ENCODE data around the gene ADARB1. TPM values are rescaled to one million over a fixed set of nuclear protein-coding genes. Genes with fewer than 3 reads are reported as not detected.

ADARB1 gene
- total and polyA plus RNA-seq, 9 of the 15 experiments (the other 6 are each of a cell fraction or from before 2014, with no cell fraction given), result 6.7 to 16.0 (median 8.3) TPM

DNA sequence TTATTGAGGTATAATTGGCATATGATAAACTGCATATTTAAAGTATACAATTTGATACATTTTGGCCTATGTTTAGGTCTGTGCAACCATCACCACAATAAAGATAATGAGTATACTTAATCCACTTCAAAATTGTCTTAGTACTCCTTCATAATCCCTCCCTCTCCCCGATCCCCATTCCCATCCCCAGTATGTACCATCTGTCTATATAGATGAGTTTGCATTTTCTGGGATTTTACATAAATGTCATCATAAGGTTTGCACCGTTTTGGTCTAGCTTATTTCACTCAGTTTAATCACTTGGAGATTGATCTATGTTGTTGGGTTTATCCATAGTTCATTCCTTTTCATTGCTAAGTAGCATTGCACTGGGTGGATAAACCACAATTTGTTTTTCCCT lies 139.0 kb downstream of the ADARB1 start:
- ChIA-PET POLR2A (no interaction called here), CTCF (ENCODE audit: low intra/inter-chr PET ratio) (no interaction called here)
- ATAC-seq (no peak), DNase-seq (ENCODE audit: extremely low read depth in 1 of 4, low spot score in 3 of 4) (no peak), FAIRE-seq (no peak)
- no peaks in the 10 kb centered on the region for H3K79me2 ChIP-seq (ENCODE audit: control insufficient read depth, insufficient read depth, low read length)
- no TSS peak for BruUV-seq (replicated peaks)
- peaks cover 0 to 14% of the 10 kb centered on the region in 2 experiments; a peak in 4 of 5 replicates for H3K4me1 ChIP-seq (replicated peaks in 1 of 2; ENCODE audit: control insufficient read depth in 2 of 2, insufficient read depth in 2 of 2, low read length in 2 of 2)
- in situ Hi-C loops (cut with MboI) (no loop called here), intact Hi-C loops (cut with micrococcal nuclease) (no loop called here)
- H3K9me1 ChIP-seq (ENCODE audit: control insufficient read depth, insufficient read depth, low read length), result no peaks in the 10 kb centered on the region
- TF ChIP-seq MAFG (tag; conservative IDR thresholded peaks at IDR 0.05), result peak; percentile 72
- TF ChIP-seq C11orf30 (IDR thresholded peaks at IDR 0.05; ENCODE audit: low read depth), result peak; percentile 79
- no peak for TF ChIP-seq CREB1 (IDR thresholded peaks at IDR 0.05)
- TF ChIP-seq CREB1 (CRISPR knock-in tag; IDR thresholded peaks at IDR 0.05), result no peak
- no peak for TF ChIP-seq CREB3L1 (IDR thresholded peaks at IDR 0.05; ENCODE audit: borderline replicate concordance, low read depth)
- TF ChIP-seq KDM5B (IDR thresholded peaks at IDR 0.05; ENCODE audit: insufficient replicate concordance, low read depth, low read length), result no peak
- peak; percentile 81 for TF ChIP-seq ZNF316 (IDR thresholded peaks at IDR 0.05)
- H2AFZ ChIP-seq (ENCODE audit: low read depth, low read length), result no peak overlapping the region
- WGBS (ENCODE audit: insufficient coverage, low coverage, missing lambda C conversion rate), result 6% methylated on average over 2 of the region's 2 CpGs
- no peaks in the 10 kb centered on the region for H3K36me3 ChIP-seq (ENCODE audit: control insufficient read depth, insufficient read depth, low read length)
- no peaks in the 10 kb centered on the region for H4K20me1 ChIP-seq (replicated peaks; ENCODE audit: control insufficient read depth, insufficient read depth, low read length)
- no peak overlapping the region for H3K4me2 ChIP-seq (ENCODE audit: insufficient read depth, low read length)
- peaks cover 0 to 13% of the 10 kb centered on the region in 2 experiments; a peak in 3 of 5 replicates for H3K27me3 ChIP-seq (ENCODE audit: control insufficient read depth in 2 of 2, insufficient read depth in 2 of 2, low read length in 2 of 2)
- H3K9me3 ChIP-seq (replicated peaks; ENCODE audit: control insufficient read depth, insufficient read depth, low read depth, low read length), result no peaks in the 10 kb centered on the region
- H3K27ac ChIP-seq (ENCODE audit: extremely low read depth, low read depth, low read length), result no peak overlapping the region
- no peak overlapping the region for H3K4me3 ChIP-seq
- H3K9ac ChIP-seq (ENCODE audit: insufficient read depth in 1 of 2, low read depth in 2 of 2, low read length in 2 of 2), result no peak overlapping the region

All from K562 (cell line).